GM18498 (cell line): Measurements from ENCODE around the gene PIK3R6.
"Not testable (repeated sequence)": the region's sequence is repeated elsewhere in the genome, so short reads cannot be mapped to it uniquely, and the experiment has no call there.

ENCODE experiments used
- ATAC-seq: cut with Tn5 transposase; IDR thresholded peaks from one replicate; pipeline ENCODE4 v1.9.1; 2021; ENCODE audit warnings: mild to moderate bottlenecking, moderate library complexity; ENCODE audit not compliant: unreplicated experiment

The PIK3R6 gene

GRCh38 chr17:8829036-8829941 is 38.2 kb downstream of the PIK3R6 start:
- ATAC-seq, result no peak

DNA sequence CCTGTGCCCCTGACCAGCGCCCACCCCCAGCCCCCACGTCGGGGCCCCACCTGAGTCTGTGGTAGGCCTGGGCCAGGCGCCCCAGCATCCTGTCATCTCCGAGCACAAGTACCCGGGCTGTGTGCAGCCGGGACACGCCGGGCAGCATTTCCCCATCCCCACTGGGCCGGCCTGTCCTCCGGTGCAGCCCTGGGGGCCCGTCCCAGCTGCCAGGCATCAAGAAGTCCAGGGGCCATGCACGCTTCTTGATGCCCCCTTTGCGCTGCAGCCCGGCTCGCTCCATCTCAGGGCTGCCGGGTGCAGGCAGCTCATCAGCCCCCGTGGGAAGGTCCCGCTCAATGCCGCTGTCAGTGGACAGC is 39.0 kb downstream of the PIK3R6 start:
- no peak for ATAC-seq

DNA sequence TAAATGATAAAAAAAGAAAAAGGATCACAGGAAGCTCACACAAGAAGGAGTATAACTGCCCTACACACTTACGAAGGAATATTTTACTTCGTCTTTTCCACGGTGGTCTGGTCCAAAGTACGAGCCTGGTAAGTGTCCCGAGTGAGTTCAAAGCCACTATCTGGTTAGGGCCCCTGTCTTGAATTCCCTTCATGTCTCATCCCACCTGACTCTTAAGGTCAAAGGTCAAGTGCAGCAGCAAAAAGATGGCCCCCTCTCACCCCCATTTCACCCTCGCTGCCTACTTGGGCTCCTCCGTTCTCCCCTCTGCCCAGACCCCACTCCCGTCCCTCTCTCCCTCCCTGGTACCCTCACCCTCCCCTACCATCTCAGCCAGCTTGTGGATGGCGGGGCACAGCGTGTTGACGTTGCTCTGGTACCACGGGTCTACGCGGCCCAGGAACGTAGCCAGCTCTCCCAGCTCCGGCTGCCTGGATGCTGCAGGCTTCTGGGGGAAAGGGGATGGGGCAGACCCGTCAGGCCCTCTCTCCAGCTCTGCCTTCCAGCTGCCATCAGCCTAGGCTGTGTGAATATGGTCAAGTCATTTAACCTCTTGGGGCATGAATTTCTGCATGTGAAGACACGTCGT is 40.6 kb downstream of the PIK3R6 start:
- ATAC-seq, result no peak

GRCh38 chr17:8825802-8826201 is 41.7 kb downstream of the PIK3R6 start:
- ATAC-seq, result no peak

DNA sequence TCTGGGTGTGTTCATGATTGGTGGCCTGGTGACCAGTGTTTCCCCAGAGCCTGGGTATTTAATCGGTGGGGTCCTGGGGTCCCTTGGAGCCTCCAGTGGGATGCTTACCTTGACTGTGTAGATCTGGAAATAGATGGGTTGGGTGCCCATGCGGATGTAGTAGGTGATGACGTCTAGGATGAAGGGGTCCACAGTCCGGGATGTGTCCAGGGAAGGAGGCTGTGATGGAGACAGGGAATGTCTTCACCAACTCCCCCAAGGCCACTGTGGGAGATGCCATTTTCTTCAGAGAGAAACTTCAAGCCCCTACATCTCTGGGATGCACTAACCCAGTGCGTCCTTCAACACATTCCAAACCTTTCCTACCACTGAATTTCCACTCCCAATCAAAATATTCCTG is 44.2 kb downstream of the PIK3R6 start:
- ATAC-seq, result no peak

GRCh38 chr17:8822401-8823035 is 45.0 kb downstream of the PIK3R6 start:
- ATAC-seq, result no peak

DNA sequence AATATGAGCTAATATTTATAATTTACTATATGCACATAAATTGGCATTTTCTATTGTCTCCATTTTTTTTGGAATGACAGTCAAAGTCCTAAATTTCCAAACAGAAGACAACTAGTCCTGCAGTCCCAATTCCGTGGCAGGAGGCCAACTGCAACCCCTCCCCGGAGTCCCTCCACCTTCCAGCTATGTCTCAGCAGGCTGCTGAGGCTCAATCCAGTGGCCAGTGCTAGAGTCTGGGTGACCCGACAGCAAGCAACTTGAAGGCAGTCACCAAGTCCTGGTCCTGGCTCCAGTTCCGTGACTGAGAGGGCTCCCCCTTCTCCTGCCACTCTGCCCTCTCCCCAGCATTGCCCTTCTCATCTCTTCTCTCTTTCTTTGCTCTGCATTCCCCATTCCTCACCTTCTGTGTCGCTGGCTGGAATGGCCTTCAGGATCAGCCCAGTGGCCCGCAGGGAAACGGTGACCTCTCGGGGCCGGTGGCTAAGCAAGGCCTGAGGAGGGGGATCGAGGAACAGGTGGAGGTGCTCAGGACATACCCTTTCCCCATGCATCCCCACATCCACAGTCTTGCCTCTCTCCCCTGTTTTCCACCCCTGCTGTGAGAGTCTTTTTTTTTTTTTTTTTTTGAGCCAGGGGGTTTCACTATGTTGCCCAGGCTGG is 45.9 kb downstream of the PIK3R6 start:
- ATAC-seq, result no peak

GRCh38 chr17:8820311-8821010 is 47.0 kb downstream of the PIK3R6 start:
- no peak for ATAC-seq

GRCh38 chr17:8818654-8819330 is 48.7 kb downstream of the PIK3R6 start:
- ATAC-seq, result no peak

- no peak for ATAC-seq
These were observed 49.4 kb downstream of the PIK3R6 start for GRCh38 chr17:8818047-8818446.

DNA sequence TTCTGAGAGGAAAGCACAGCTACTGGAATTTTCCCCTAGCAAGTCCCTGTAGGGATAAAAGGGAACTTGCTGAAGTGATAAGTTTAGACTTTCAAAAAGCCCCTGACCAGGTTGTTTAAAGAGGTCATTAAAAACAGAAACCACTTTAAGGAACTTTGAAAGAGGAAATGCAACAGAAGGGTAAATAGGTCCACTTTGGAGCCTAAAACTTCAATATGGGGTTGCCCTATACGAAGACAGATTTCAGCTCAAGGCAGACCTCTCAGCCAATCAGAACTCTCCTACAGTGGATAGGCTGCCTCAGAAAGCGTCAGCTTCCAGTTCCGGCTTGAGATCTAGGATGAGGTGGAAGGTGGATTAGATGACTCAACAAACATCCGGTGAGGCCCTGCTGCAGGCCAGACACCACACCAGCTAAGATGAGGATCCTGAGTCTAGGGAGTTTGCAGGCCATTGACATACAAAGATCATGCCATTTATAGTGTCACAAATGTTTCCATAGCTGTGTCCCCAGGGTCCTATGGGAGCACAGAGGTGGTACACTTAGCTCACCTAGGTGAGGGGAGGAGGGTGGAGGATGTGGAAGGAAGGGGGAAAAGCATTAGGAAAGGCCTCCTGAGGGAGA is 60.4 kb downstream of the PIK3R6 start:
- peak; percentile 85 for ATAC-seq

DNA sequence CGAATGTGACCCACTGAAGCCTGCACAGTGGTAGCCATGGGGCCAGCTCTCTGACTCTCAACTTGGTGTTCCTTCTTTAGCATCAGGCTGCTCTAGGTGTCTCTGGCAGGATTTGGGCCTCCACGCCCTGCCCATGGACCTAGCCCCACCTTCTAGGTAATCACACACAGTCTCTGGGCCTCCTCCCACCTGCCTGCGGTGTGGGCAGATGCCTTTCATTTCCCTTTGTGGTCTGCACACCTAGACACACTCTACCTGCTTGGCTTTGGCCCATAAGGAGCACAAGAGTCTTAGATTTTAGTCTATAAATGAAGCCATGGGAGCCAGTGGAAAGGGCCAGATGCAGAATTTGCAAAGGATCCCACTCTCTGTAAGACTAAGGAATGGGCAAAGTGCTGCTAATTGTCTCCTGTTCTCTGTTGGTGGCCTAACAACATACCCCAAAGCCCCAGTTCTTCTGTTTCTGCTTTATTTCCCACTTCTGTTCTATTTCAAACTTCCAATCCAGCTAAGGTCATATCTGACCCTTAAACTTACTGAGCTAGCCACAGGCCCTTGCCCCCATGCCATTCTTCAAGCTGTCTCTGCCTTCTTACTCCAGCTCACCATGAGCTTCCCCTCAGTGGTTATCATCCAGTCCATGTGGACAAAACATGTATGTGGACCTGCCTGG is 61.1 kb downstream of the PIK3R6 start:
- ATAC-seq, result peak; percentile 36

- not testable (repeated sequence) for ATAC-seq
These were observed 62.1 kb downstream of the PIK3R6 start for GRCh38 chr17:8805396-8805795.

- ATAC-seq, result no peak
These were observed 63.7 kb downstream of the PIK3R6 start for GRCh38 chr17:8803531-8804420.

GRCh38 chr17:8801135-8801840 is 66.2 kb downstream of the PIK3R6 start:
- ATAC-seq, result no peak

GRCh38 chr17:8800656-8801055 is 66.8 kb downstream of the PIK3R6 start:
- no peak for ATAC-seq

DNA sequence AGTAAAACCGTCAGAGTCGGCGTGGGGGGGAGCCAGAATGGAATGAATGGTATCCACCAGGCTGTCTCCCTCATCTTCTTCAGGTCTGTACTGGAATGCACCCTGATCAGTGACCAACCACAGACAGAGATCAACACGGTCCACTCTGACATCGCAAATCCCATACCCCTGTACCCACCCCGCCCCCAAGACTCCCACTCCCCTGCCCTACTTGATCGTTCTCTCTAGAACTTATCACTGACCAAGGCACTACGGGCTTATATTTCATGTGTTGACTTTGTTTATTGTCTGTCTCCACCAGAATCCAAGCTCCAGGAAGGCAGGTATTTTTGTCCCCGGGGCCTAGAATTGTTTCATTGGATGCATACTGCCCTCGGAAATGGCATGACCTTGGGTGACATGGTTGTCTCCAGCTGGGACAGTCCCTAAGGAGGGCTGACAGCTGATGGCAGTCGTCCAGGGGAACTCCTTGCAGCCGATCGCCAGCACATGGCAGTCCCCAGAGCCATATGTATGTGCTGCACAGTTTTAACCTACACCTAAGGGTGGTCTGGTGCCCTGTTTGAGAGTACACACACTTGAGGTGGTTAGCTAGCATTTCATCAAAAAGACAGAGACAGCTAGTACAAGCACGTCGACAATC is 67.8 kb downstream of the PIK3R6 start:
- ATAC-seq, result no peak
